SK-N-SH treated with all-trans-retinoic acid at 6 μM for 48 hours (cell line): ENCODE results near the gene AKT3.
A peak's percentile ranks its signal among the peaks of the same experiment; 100 is the strongest.

ENCODE experiments used
- ATAC-seq: fragments of 200-7000 bp; cut with Tn5 transposase; 3 replicates; pipeline ENCODE4 v1.9.1; 2020; ENCODE audit warnings: mild to moderate bottlenecking, moderate library complexity
- BACH2 ChIP-seq: fragments of 250-450 bp; sonication (Bioruptor Pico); IDR thresholded peaks from 2 replicates; pipeline ENCODE4 v1.9.0; 2021; ENCODE audit warnings: mild to moderate bottlenecking, borderline replicate concordance
- CSDC2 ChIP-seq: fragments of 250-450 bp; sonication (Bioruptor Pico); IDR thresholded peaks from 2 replicates; pipeline ENCODE4 v1.5.0; 2020; ENCODE audit warnings: mild to moderate bottlenecking, moderate library complexity
- ESRRG ChIP-seq: fragments of 250-450 bp; sonication (Bioruptor Pico); IDR thresholded peaks from 2 replicates; pipeline ENCODE4 v1.6.1; 2021; ENCODE audit warnings: mild to moderate bottlenecking
- GLIS3 ChIP-seq: fragments of 250-450 bp; sonication (Bioruptor Pico); IDR thresholded peaks from 2 replicates; pipeline ENCODE4 v1.5.0; 2020; ENCODE audit warnings: mild to moderate bottlenecking, moderate library complexity
- ISL1 ChIP-seq: fragments of 250-450 bp; sonication (Bioruptor Pico); IDR thresholded peaks from 2 replicates; pipeline ENCODE4 v2.1.2; 2022; ENCODE audit warnings: mild to moderate bottlenecking, moderate library complexity
- PPARA ChIP-seq: fragments of 250-450 bp; sonication (Bioruptor Pico); IDR thresholded peaks from 2 replicates; pipeline ENCODE4 v1.5.0; 2020; ENCODE audit warnings: mild to moderate bottlenecking, borderline replicate concordance
- RARB ChIP-seq: fragments of 250-450 bp; sonication (Bioruptor Pico); IDR thresholded peaks from 2 replicates; pipeline ENCODE4 v1.8.0; 2021; ENCODE audit warnings: mild to moderate bottlenecking, moderate library complexity
- SNAI2 ChIP-seq: fragments of 250-450 bp; sonication (Bioruptor Pico); IDR thresholded peaks from 2 replicates; pipeline ENCODE4 v1.5.0; 2020; ENCODE audit warnings: mild to moderate bottlenecking, moderate library complexity
- TCF4 ChIP-seq: fragments of 250-450 bp; sonication (Bioruptor Pico); IDR thresholded peaks from 2 replicates; pipeline ENCODE4 v1.8.0; 2021; ENCODE audit warnings: mild to moderate bottlenecking, moderate library complexity, borderline replicate concordance
- ZC3H10 ChIP-seq: fragments of 250-450 bp; sonication (Bioruptor Pico); IDR thresholded peaks from 2 replicates; pipeline ENCODE4 v1.5.1; 2021; ENCODE audit warnings: mild to moderate bottlenecking, moderate library complexity
- ZFP30 ChIP-seq: fragments of 450-650 bp; formaldehyde crosslinking; IDR thresholded peaks from 2 replicates; pipeline ENCODE4 v1.5.0; 2022; ENCODE audit warnings: mild to moderate bottlenecking, moderate library complexity
- ZNF565 ChIP-seq: fragments of 450-650 bp; formaldehyde crosslinking; conservative IDR thresholded peaks from 2 replicates; pipeline ENCODE4 v1.5.0; 2020; ENCODE audit warnings: low read depth, mild to moderate bottlenecking, moderate library complexity
- ZNF8 ChIP-seq: fragments of 450-650 bp; formaldehyde crosslinking; IDR thresholded peaks from 2 replicates; pipeline ENCODE4 v1.5.0; 2020; ENCODE audit warnings: mild to moderate bottlenecking, moderate library complexity
- TF ChIP-seq, protein P1 (sequence below): fragments of 250-450 bp; sonication (Bioruptor Pico); IDR thresholded peaks from 2 replicates; pipeline ENCODE4 v1.5.0; 2020; ENCODE audit warnings: mild to moderate bottlenecking, moderate library complexity
- TF ChIP-seq, protein P2 (sequence below): fragments of 250-450 bp; sonication (Bioruptor Pico); IDR thresholded peaks from 2 replicates; pipeline ENCODE4 v1.5.1; 2021; ENCODE audit warnings: mild to moderate bottlenecking, moderate library complexity
- TF ChIP-seq, protein P3 (sequence below): fragments of 250-450 bp; sonication (Bioruptor Pico); IDR thresholded peaks from 2 replicates; pipeline ENCODE4 v1.8.0; 2020; ENCODE audit warnings: mild to moderate bottlenecking, moderate library complexity, borderline replicate concordance
- TF ChIP-seq, protein P4 (sequence below): fragments of 250-450 bp; sonication (Bioruptor Pico); IDR thresholded peaks from 2 replicates; pipeline ENCODE4 v1.5.1; 2020; ENCODE audit warnings: low read depth, mild to moderate bottlenecking, moderate library complexity

Gene AKT3

DNA sequence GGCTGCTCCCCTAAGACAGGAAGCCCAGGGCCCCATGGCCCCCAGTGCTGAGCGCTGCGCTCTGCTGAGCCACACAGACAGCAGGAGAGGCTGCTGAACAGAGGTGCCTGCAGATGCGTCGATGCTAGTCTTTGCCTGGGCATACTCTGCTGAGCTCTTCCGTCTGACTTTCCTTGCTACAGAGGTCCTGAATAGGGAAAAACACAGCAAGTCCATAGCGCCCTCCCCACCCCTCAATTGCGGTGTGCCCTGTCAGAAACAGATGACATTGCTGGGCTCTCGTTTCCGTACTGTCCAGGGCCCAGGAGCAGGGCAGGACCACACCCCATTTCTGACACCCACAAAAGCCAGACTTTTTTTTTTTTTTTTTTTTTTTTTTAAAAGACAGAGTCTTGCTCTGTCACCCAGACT lies 341.7 kb downstream of the AKT3 start:
- TF ChIP-seq, protein P1, sequence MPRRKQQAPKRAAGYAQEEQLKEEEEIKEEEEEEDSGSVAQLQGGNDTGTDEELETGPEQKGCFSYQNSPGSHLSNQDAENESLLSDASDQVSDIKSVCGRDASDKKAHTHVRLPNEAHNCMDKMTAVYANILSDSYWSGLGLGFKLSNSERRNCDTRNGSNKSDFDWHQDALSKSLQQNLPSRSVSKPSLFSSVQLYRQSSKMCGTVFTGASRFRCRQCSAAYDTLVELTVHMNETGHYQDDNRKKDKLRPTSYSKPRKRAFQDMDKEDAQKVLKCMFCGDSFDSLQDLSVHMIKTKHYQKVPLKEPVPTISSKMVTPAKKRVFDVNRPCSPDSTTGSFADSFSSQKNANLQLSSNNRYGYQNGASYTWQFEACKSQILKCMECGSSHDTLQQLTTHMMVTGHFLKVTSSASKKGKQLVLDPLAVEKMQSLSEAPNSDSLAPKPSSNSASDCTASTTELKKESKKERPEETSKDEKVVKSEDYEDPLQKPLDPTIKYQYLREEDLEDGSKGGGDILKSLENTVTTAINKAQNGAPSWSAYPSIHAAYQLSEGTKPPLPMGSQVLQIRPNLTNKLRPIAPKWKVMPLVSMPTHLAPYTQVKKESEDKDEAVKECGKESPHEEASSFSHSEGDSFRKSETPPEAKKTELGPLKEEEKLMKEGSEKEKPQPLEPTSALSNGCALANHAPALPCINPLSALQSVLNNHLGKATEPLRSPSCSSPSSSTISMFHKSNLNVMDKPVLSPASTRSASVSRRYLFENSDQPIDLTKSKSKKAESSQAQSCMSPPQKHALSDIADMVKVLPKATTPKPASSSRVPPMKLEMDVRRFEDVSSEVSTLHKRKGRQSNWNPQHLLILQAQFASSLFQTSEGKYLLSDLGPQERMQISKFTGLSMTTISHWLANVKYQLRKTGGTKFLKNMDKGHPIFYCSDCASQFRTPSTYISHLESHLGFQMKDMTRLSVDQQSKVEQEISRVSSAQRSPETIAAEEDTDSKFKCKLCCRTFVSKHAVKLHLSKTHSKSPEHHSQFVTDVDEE (CRISPR knock-in tag), result no peak
- no peak for TF ChIP-seq RARB (CRISPR knock-in tag)
- TF ChIP-seq, protein P2, sequence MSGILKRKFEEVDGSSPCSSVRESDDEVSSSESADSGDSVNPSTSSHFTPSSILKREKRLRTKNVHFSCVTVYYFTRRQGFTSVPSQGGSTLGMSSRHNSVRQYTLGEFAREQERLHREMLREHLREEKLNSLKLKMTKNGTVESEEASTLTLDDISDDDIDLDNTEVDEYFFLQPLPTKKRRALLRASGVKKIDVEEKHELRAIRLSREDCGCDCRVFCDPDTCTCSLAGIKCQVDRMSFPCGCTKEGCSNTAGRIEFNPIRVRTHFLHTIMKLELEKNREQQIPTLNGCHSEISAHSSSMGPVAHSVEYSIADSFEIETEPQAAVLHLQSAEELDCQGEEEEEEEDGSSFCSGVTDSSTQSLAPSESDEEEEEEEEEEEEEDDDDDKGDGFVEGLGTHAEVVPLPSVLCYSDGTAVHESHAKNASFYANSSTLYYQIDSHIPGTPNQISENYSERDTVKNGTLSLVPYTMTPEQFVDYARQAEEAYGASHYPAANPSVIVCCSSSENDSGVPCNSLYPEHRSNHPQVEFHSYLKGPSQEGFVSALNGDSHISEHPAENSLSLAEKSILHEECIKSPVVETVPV, result no peak
- no peak for TF ChIP-seq ESRRG (CRISPR knock-in tag)
- no peak for TF ChIP-seq ISL1 (CRISPR knock-in tag)
- no peak for TF ChIP-seq ZFP30
- TF ChIP-seq, protein P3, sequence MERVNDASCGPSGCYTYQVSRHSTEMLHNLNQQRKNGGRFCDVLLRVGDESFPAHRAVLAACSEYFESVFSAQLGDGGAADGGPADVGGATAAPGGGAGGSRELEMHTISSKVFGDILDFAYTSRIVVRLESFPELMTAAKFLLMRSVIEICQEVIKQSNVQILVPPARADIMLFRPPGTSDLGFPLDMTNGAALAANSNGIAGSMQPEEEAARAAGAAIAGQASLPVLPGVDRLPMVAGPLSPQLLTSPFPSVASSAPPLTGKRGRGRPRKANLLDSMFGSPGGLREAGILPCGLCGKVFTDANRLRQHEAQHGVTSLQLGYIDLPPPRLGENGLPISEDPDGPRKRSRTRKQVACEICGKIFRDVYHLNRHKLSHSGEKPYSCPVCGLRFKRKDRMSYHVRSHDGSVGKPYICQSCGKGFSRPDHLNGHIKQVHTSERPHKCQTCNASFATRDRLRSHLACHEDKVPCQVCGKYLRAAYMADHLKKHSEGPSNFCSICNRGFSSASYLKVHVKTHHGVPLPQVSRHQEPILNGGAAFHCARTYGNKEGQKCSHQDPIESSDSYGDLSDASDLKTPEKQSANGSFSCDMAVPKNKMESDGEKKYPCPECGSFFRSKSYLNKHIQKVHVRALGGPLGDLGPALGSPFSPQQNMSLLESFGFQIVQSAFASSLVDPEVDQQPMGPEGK, result no peak
- TF ChIP-seq TCF4 (CRISPR knock-in tag), result no peak
- TF ChIP-seq SNAI2 (CRISPR knock-in tag), result no peak
- no peak for TF ChIP-seq GLIS3 (CRISPR knock-in tag)
- no peak for TF ChIP-seq ZC3H10 (CRISPR knock-in tag)
- TF ChIP-seq ZNF565, result no peak
- no peak for TF ChIP-seq BACH2 (CRISPR knock-in tag)
- TF ChIP-seq PPARA (CRISPR knock-in tag), result no peak
- TF ChIP-seq, protein P4, sequence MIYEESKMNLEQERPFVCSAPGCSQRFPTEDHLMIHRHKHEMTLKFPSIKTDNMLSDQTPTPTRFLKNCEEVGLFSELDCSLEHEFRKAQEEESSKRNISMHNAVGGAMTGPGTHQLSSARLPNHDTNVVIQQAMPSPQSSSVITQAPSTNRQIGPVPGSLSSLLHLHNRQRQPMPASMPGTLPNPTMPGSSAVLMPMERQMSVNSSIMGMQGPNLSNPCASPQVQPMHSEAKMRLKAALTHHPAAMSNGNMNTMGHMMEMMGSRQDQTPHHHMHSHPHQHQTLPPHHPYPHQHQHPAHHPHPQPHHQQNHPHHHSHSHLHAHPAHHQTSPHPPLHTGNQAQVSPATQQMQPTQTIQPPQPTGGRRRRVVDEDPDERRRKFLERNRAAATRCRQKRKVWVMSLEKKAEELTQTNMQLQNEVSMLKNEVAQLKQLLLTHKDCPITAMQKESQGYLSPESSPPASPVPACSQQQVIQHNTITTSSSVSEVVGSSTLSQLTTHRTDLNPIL, result no peak
- ATAC-seq, result peak; percentile 24; the same call in 1 of the 3 replicates

DNA sequence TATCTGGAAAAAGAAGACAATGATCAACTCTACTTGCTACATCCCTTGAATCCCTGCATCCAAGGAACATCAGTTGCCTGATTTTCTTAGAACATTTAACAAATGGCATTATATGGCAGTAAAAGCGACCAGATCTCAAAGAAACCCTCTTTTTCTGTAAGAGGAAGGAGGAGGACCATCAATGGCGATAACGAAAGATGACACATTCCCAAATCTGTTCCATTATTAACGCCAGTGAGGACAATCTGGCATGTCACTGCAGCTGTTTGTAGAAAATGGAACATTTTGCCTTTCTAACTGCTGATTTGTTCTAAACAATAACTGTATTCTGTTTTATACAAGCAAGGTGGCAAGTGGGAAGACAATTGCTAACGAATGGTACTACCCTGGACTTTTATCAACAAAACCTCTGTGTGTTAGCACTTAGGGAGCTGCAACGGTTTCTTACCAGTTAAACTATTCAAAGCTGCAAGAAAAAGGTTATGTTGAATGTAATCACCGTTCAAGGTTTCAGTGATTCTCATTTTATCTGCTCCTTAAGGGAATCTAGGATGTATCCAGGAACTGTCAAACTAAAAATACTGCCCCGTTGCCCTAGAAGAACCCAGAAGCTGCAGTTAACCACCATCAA lies 342.3 kb downstream of the AKT3 start:
- TF ChIP-seq CSDC2 (CRISPR knock-in tag) (no peak), PPARA (CRISPR knock-in tag) (no peak), GLIS3 (CRISPR knock-in tag) (no peak), BACH2 (CRISPR knock-in tag) (no peak), ZC3H10 (CRISPR knock-in tag) (no peak), ZNF8 (CRISPR knock-in tag) (no peak)
- TF ChIP-seq, protein P2, result no peak
- no peak for ATAC-seq

DNA sequence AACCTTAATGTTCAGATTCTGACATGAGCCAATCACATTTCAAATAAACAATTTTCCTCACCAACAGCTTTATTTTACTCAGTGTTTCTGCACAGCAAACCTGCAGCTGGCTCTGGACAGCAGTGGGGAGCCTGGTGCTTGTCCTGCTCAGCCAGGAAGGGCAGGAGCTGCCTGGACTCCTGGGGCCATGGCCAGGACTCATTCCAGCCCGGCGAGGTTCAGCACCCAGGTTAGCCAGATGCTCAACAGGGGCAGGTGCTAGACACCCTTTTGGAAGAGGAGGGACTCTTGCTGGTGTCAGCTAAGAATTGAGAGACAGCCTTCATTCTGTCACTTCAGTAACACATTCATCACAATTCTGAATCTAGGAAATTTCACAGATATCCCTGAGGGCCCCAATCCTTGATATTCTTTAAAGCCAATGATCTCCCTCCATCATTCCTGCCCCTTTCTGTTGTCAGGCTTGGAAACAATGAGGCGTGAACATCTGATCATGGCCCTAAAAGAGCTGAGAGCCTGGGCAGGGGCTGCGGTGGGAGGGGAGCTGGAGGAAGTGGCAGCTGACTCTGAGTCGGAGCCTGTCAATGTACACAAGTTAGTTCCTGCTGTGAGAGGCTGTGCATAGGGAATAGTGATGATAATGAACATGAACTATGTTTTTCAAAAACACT lies 342.9 kb downstream of the AKT3 start:
- no peak for TF ChIP-seq GLIS3 (CRISPR knock-in tag)
- no peak for TF ChIP-seq RARB (CRISPR knock-in tag)
- TF ChIP-seq TCF4 (CRISPR knock-in tag), result no peak
- ATAC-seq, result no peak
